ENCODE measurements around the gene CPVL. TPM values are rescaled to one million over a fixed set of nuclear protein-coding genes. Genes with fewer than 3 reads are reported as not detected.

The CPVL gene
- total RNA-seq, 1 donor from 2014 or later, result 0.51 TPM

DNA sequence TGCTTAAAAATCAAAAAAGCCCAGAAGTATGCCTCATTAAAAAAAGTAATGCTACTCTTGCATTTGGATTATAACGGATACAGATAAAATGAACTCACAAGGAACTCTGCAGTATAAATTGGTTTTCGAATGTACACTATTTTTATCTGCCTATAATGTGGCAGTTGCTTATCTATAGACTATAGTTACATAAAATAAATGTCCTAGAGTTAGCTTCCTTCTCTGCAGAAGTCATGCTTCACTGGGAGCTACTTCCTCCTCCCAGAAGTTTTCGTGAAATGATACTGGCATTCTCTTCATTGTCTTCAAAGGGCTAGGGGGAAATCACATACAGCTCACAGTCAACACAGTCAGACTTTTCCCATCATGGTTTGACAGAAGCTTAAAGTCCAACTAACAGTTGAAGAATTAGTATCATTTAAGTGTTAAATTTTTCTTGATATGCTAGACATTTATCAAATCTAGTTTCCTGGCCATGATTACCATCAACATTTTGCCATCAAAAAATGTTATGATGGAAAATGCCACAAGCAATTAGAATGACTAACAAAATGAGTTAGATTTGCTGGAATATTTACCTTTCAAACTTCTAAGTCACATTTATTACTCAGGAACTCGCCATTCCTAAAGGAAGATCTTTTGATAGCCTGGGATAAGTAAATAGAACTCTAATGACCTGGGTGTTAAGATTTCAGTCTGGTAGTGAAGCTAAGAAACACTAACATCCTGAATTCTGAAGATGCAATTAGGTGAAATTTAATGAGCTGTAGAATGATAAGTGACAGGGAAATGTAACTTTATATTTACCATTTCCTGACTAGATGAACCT, 100.9 kb downstream of the CPVL start:
- no peak for DNase-seq (ENCODE audit: low read depth in 2 of 2)

DNA sequence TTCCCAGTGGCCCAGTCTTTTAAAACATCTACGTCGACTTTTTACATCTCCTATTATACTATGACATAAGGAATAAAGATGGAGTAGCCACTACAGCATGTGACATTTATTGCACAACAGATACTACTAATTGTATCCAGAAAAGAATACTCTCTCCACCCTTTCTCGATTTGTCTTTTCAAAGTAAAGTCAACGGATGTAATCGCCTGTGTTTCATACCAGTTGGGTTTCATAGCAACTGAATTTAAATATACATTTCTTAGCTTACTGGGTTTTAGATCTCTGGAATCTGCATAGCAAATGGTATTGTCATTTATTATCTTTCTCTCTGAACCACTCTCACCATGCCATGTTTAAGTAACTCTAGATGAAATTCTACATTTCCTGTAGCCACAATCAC, 101.8 kb downstream of the CPVL start:
- no peak for DNase-seq (ENCODE audit: low read depth in 2 of 2)

DNA sequence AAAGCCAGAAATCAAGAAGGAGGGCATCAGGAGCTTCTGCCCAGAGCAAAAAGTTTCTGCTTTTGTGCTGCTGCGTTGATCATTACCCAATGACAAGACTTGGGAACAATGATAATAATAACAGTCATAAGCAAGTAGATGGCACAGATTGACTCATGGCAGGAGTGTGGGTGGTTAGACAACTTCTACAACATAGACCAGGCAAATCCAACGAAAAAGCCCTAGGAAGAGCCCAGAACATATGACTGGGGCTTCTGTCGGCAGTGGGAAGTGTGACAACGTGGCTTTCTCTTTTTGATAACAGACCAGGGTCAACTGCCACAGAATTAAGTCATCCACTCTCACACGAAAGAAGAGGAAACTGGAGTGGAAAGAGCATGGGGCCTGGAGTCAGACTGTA, 102.8 kb downstream of the CPVL start:
- no peak for DNase-seq (ENCODE audit: low read depth in 2 of 2)

DNA sequence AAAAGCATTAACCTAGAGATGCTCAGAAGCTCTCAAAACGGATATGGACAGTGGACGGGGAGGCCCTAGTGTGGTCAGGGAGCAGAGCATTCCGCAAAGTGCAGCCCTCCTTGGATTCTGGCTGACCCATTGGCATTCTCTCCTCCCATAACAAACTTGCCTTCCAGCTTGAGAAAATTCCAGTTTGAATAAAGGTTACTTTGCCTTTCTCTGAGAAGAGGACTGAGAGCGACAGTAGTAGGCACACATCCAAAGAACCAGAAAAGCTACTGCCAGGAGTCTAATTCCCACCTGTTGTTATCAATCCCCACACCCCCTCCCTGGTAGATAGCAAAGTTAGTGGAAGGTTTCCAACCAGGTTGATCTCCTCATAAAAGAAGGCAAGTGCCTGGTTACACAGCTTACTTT, 103.5 kb downstream of the CPVL start:
- no peak for DNase-seq (ENCODE audit: low read depth in 2 of 2)

DNA sequence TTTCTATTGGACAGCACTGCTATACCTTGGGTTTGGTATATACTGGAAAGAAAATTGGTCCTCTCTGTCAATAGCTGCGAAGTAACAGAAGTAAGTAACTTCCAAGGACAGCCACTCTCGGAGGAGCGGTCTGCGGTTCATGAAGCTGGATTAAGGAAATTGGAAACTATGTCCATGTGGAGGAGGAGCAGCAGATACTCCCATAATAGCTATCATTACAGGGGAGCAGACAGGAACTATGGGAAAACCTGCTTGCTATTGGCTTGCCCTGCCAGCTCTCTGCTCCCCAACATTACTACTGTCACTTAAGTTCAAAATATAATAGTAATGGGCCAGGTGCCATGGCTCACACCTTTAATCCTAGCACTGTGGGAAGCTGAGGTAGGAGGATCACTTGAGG, 104.3 kb downstream of the CPVL start:
- DNase-seq (ENCODE audit: low read depth in 2 of 2), result no peak

DNA sequence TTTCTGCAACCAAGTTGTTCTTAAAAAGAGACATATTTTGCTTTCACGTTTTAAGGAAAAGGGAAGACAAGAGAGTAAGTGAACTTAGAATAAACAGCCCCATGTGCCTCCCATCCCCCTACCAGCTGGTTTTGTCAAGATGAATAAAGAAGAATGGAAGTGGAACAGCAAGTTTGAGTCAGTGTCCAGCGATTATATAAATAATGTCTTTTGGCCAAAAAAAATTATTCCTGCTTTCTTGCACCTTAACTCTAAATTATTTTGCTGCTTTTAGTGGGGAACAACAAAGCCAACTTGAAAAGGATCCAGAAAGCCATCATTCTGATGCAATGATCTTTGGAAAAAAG, 105.8 kb downstream of the CPVL start:
- DNase-seq (ENCODE audit: low read depth in 2 of 2), result peak in 1 of 2 donors; percentile 32

DNA sequence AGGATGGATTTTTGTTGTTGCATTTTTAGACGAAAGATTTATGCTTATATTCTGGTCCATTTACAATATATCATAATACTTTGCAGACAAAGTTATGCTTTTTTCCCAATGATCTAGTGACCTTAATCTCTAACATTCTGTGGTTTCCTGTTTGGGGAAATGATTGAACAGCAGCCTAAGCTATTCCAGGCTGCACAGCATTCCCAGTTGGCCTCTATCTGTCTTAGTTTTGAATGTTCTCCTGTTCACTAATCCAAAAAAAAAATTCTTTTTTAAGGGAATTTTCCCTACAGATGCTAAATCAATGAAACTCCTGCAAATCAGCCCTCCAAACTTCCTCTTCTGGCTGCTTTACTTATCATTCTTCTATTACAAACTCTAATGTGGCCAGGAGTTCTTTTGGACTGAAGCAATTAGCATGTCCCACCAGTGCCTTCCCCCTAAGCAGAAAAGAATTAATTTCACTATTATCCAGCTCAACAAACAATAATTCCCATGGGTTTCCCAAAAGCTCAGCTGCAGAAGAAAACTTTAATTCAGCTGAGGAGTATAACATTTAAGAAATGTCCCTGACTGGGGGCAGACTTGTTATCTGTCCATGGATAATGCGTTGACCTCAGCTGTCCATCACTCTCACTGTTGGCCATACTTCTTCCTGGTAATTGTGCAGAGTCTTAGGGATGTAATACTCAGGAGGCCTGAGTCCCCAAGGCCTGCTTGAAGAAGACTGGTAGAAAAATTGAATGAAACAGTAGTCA, 106.3 kb downstream of the CPVL start:
- peak; percentile 45 to 80 for DNase-seq (ENCODE audit: low read depth in 2 of 2)

DNA sequence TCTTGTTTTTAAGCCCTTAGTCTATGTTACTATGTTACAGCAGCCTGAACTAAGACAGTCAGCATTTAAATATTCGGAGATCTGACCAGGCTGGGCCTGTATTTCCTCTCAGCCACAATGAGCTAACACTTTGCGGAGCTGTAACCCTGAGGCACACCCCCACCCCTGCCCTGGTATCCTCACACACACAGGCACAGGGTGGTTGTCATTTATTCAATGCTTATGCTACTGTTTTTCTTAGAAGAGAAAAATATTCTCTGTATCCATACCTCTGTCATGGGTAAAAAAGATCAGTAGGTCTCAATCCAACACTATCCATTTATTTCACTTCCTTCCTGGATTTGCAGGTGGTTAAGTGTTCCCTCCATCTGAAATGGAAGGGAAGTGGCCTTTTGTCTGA, 107.9 kb downstream of the CPVL start:
- DNase-seq (ENCODE audit: low read depth in 2 of 2), result peak; percentile 89 to 92

DNA sequence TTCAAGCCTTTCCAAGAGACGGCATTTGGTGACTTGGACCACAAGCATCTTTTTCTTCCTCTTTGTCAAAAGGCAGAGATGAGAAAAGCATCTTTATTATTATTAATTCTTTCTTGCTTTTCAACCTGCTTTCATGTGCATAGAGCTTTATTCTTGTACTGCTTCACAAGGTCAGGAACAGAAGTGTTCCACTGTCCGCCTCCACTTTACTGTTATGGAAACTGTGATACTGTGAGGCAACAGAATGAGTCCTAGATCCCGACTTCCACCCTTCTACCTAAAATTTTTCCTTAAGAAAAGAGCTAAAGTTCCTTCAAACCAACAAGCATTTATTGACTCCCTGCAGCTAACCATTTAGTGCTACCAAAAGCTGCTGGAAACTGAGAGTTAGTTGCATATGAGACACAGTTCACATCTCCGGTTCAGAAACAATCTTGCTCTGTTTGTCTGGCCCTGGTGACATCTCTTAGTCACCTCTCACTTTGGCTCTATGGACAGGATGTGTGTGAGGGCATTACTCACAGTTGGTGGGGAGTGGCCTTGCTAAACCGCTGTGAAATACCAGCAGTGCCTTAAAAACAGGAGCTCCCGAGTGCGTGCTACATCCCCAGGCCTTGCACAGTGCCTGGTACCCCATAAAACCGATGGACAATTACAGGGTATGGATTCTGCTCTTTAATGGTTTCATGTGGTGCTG, 111.1 kb downstream of the CPVL start:
- peak; percentile 96 to 98 for DNase-seq (ENCODE audit: low read depth in 2 of 2)

DNA sequence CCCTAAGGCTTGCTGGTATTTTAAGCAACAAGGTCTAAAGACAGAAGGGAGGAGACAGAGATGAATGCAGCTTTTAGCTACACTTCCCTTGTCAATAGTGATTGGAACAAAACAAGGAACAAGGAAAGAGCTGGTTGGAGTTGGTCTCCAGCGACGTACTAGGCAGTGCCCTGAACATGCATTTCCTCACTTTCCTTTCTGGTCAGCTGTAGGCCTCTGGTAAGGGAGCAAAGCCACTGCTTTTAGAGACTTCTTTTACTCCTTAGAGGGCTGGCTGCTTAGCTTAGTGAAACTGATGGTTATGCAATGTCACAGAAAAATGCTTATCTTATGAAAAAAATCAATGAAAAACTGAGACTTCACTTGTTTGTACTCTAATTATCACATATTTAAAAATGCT, 112.8 kb downstream of the CPVL start:
- no peak for DNase-seq (ENCODE audit: low read depth in 2 of 2)

DNA sequence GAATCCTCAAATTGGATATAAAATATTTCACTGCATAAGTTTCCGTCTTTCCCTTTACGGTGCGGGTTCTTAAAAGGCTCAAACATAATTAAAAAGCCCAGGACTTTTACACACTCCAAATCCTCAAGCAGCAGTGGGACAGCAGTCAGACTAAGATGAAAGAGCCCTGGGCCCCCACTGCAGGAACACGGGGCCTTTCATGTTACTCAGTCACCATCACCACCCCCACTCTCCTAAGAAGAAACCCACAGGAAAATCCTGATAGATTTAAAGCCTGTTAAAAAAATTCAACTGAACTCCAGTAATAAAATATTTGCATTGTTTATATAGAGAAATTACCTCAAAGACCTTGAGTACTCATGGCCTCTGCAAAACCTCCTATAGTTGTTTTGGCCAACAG, 114.2 kb downstream of the CPVL start:
- no peak for DNase-seq (ENCODE audit: low read depth in 2 of 2)

DNA sequence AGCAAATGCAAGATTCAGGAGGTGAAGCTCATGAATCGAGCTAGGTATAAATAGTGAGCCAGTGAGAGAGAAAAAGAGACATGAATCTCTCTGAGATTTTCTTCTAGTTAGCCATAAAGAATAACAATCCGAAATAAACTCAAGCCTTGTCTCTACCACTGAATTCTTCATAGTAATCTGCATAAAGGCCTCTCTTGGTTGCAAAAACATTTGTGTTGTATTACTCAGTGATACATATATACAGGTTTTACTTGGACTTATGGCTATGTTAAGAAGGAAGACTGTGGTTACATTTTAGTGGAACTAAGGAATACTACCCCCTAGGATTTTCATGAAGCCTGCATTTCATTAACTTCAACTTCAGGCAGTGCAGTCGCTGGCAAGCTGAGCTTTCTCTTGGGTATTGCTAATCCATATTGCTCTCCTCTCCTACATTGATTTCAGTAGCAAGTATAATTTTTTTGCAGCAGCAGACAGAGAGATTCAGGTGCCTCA, 115.5 kb downstream of the CPVL start:
- no peak for DNase-seq (ENCODE audit: low read depth in 2 of 2)

DNA sequence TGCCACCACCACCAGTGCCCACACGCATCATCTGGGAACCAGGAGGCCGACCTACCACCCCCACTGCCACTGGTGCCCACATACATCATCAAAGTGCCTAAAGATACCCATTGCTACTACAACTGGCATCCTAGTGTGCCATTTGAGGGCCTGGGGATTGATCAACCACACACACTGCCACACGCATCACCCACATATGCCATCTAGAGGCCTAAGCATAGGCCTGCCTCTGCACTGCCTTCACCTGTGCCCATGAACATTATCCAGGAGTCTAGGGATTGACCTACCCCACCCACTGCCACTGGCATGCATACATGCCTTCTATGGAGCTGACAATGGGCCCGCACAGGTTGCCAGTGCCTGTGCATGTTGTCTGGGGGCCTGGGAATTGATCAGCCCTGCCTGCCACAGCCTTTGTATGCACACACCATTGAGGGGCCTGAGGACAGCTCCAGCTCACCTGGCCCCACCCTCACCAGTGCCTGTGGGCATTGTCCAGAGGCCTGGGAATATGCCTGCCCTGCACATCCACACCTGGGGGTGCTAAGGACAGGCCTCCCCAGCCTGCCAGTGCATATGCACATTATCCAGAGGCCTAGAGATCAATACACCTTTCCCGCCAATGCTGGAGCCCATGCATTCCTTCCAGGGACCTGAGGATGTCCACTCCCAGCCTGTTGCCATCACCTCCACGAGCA, 123.9 kb downstream of the CPVL start:
- DNase-seq (ENCODE audit: low read depth in 2 of 2), result no peak

DNA sequence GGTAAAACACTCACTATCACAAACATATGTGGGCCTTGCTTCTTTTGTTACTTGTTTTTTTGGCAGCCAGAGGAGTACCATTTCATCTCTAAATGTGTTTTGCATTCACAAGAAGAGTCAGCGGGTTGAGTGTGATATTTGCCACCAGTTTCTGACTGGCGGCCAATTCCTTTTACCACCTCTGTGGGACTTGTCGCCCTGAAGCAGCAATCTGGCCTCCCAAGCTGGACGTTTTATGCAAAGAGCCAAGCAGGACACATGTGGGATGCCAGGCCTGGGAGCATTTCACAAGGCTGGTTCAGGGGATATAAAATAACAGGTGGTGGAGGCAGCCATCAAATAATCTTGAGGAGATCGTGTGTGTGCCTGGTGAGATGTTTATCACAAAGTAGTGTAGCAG, 126.4 kb downstream of the CPVL start:
- no peak for DNase-seq (ENCODE audit: low read depth in 2 of 2)

DNA sequence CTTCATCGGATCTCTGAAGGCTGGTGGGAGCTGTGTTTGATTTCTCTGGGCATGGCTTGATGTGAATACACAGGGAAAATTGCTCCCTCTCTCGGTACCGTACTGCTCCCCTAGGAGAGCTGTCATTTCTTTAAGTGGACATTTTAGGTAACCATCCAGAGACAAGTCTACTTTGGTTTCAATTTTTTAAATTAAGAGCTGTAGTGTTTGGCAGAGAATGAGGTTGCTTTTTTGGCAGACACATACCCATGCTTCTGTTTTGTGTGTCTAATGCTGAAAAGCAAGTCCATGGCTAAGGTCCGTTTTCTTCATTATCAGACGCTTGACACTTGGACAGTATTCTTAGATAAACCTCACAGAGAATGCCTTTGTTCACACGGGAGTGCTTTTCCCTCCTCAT, 127.0 kb downstream of the CPVL start:
- DNase-seq (ENCODE audit: low read depth in 2 of 2), result no peak

DNA sequence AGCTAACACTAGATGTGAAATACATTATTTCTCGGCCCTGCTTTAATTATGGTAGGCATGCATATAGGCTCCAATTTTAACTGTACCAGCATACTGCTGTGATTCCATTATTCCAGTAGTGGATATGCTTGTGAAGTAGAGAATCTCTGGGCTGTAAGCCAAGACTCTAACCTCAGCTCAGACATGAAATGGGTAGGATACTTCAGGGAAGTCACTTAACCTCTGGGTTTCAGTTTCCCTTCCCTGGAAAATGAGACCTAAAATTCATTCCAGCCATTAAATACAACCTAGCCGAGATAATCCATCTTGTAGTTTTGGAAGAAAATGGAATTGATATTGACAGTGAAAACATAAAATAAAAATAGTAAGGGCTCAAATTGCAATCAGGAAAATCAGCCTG, 128.6 kb downstream of the CPVL start:
- peak in 1 of 2 donors; percentile 37 for DNase-seq (ENCODE audit: low read depth in 2 of 2)

DNA sequence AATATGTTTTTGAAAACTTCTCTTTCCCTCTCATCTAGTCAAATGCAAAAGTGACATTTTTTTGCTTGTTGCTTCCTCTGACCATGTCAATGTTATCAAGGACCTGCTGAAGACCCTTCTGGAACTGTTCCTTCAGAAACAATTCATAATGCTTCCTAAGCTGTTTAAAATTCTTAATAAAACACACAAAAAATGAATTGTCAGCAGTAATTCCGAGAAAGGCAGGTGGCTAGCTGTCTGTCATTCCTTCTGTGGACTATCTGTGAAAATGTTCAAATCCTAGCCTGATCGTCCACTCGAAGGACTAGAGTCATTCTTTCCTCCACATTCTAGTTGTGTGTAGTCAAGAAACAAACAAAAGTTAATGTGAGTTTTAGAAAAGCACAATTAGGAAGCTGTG, 131.6 kb downstream of the CPVL start:
- DNase-seq (ENCODE audit: low read depth in 2 of 2), result no peak

DNA sequence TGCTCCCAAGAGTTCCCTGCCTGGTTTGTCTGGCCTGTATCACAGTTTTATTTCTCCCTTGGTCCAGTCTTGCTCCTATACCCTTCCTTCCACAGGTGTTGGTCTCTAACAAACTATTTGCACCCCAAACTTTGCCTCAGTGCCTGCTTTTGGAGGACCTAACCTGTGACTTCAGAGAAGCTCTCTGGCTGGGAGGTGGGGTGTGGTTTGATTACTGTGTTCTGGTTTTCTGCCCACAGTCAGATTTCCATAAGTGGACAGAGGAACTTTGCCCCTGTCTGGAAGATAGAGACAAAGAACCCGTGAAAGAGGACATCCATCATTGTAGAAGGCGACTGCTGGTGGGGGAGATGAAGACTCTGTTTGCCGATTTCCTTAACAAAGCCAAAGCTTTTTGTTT, 132.4 kb downstream of the CPVL start:
- no peak for DNase-seq (ENCODE audit: low read depth in 2 of 2)

DNA sequence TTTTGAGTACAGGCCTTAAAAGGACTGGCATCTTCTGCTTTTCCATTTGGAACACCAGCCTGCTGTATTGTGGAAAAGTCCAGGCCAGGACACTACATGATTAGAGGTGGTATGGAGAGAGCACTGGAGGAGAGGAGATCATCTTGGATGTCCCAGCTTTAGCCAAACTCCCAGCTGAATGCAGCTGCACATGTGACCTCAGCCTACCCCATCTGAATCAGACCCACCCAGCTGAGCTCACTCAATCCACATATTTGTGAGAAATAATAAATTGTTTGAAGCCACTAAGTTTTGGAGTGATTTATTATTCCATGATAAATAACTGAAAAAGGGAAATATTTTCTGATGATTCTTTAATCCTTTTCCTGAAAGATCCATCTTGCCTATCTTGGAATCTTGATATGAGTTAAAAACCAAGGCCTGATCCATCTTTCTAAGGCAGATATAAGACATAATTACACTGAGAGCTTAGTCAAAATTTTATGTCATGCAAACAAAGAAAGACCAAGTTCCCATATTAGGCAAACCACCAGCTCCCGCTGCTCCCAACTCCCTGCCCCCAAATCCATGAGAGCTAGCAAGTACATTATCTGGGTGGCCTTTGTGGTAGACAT, 133.1 kb downstream of the CPVL start:
- DNase-seq (ENCODE audit: low read depth in 2 of 2), result no peak

DNA sequence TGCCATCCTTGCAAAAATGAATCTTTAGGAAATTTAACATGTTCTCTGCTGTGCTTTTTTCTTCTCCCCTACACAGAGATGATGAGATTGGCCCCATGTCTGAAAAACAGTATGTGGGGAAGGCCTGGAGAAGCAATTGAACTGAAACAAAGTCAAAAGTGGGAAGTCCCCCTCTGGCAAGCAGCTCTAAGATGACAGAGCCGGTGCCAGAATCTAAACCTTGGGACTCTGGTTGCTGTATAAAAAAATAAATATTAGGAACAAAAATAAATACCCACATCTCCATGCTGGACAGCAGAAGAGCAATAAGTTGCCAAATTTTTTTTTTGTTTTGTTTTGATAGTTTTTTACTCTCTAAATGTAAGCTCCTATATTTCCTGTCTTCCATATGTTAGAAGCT, 136.4 kb downstream of the CPVL start:
- no peak for DNase-seq (ENCODE audit: low read depth in 2 of 2)

DNA sequence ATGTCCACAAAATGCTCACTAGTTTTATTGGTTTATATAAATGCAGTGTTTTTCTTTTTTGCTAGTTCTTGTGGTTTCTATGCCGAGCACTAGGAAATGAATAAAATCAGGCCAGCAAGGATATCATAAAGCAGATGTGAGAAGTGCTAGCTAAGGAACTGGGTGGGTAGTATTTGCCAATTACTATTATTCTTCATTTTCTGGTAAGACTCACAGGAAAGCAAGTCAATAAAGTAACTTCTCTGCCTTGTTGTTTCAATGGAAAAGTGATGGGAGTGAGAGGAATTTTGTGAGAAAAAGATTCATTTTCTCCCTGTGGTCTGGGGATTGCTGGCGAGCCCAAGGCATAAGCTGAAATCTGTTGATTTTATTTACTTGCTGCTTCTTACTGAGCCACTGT, 137.7 kb downstream of the CPVL start:
- no peak for DNase-seq (ENCODE audit: low read depth in 2 of 2)

Measured in dermis microvascular lymphatic vessel endothelial cell (primary cell).